ENCODE results near the gene POLR1A. TPM values are rescaled to one million over a fixed set of nuclear protein-coding genes. Genes with fewer than 3 reads are reported as not detected.

Gene POLR1A
- total RNA-seq, 1 donor from 2014 or later: 61.6 TPM

DNA sequence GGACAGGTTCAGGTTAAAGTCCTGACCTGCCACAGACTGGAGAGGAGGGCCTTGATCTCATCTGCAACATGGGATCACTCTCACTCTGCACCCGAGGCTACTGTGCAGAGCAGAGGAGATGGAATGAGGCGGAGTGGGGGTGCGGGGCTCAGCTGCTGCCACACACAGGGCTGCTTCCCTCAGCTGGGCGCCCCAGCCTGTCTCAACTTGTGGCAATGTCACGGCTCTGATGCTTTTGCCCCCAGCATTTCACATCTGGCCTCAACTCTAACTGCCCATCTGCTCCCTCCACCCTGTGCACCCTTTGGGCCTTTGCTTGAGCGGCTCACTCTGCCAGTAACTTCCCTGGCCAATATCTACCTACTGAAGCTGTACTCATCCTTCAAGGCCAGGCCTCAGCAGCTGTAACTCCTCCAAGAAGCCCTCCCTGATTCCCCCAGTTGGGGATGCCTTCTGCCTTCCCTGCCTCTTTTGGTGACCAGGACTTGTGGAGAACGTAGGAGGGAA is 70.3 kb downstream of the POLR1A start:
- no peak for TF ChIP-seq CTCF (IDR thresholded peaks at IDR 0.05; ENCODE audit: unreplicated experiment)
- Mint-ChIP-seq H3K9me3 (no peaks in the 10 kb centered on the region), H3K36me3 (peaks cover 35% of the 10 kb centered on the region), H3K4me3 (no peak overlapping the region), H3K4me1 (peaks cover 11% of the 10 kb centered on the region), H3K27me3 (ENCODE audit: low read depth) (no peaks in the 10 kb centered on the region), H3K27ac (no peak overlapping the region)
- no peak for DNase-seq (ENCODE audit: low spot score in 2 of 2, unreplicated experiment in 2 of 2)

- DNase-seq (ENCODE audit: low spot score in 2 of 2, unreplicated experiment in 2 of 2): no peak
- Mint-ChIP-seq H3K36me3 (peaks cover 40% of the 10 kb centered on the region), H3K27ac (no peak overlapping the region), H3K9me3 (no peaks in the 10 kb centered on the region), H3K4me1 (peaks cover 11% of the 10 kb centered on the region), H3K27me3 (ENCODE audit: low read depth) (no peaks in the 10 kb centered on the region), H3K4me3 (no peak overlapping the region)
- no peak for TF ChIP-seq CTCF (IDR thresholded peaks at IDR 0.05; ENCODE audit: unreplicated experiment)
Measured at GRCh38 chr2:86033751-86034692, 71.7 kb downstream of the POLR1A start.

DNA sequence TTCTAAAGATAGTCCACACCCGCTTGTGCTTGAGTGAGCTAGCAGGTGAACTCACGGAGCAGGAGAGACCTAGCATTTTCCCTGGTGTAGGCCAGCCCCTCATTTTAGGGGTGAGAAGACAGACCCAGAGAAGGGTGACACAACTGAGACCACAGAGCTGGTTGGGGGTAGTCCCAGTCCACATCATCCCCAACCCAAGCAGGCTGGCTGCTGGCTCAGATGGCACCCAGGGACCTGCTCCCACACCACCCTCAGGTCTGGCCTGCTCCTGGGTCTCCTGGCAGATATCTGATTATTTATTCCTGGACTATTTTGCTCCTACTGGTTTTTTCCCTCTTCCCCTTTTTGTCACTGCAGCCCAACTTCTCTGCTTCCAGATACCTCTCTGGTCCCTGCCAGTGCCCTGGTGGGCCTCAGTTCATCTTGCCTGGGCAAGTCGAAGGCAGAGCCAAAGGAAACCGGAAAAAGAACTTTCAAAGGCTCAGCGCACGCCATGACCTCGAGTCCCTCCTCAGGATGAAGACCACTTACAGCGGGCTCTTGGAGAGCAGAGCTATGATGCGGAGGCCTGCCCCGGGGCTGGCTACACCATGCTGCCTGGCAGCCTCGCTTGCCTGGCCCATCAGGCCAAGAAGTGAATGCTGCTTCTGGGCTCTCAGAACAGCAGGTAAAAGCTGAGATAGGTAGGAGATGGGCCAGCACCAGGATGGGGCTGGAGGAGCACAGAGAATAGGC is 72.7 kb downstream of the POLR1A start:
- Mint-ChIP-seq H3K4me1 (peaks cover 11% of the 10 kb centered on the region), H3K4me3 (no peak overlapping the region), H3K27me3 (ENCODE audit: low read depth) (no peaks in the 10 kb centered on the region), H3K27ac (no peak overlapping the region), H3K9me3 (no peaks in the 10 kb centered on the region), H3K36me3 (peaks cover 46% of the 10 kb centered on the region)
- TF ChIP-seq CTCF (IDR thresholded peaks at IDR 0.05; ENCODE audit: unreplicated experiment): no peak
- DNase-seq (ENCODE audit: low spot score in 2 of 2, unreplicated experiment in 2 of 2): no peak

GRCh38 chr2:86031606-86032005 is 74.1 kb downstream of the POLR1A start:
- no peak for DNase-seq (ENCODE audit: low spot score in 2 of 2, unreplicated experiment in 2 of 2)
- H3K27me3 Mint-ChIP-seq (ENCODE audit: low read depth): no peaks in the 10 kb centered on the region
- no peak overlapping the region for H3K27ac Mint-ChIP-seq
- no peak overlapping the region for H3K4me3 Mint-ChIP-seq
- no peak for TF ChIP-seq CTCF (IDR thresholded peaks at IDR 0.05; ENCODE audit: unreplicated experiment)
- H3K36me3 Mint-ChIP-seq: peaks cover 52% of the 10 kb centered on the region
- peaks cover 8% of the 10 kb centered on the region for H3K4me1 Mint-ChIP-seq
- H3K9me3 Mint-ChIP-seq: no peaks in the 10 kb centered on the region

DNA sequence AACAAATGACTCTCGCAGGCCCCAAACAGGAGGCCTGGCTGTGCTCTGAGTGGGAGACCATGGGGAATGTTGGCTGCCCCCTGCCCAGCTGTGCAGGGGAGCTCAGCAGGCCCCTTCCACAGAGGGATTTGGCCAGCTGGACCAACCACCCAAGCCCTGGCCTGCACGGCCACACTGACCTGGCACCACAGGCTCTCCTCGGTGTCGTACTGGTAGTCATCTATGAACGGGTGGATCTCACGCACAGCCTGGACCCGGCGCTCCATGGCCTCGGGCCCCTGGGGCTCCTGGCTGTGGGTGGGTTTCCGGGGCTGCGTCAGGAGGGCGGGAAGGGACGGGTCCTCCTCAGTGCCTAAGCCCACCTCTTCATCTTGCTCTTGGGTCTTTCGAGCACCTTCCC is 74.5 kb downstream of the POLR1A start:
- H3K27me3 Mint-ChIP-seq (ENCODE audit: low read depth): no peaks in the 10 kb centered on the region
- no peak overlapping the region for H3K27ac Mint-ChIP-seq
- no peak for TF ChIP-seq CTCF (IDR thresholded peaks at IDR 0.05; ENCODE audit: unreplicated experiment)
- no peak for DNase-seq (ENCODE audit: low spot score in 2 of 2, unreplicated experiment in 2 of 2)
- H3K9me3 Mint-ChIP-seq: no peaks in the 10 kb centered on the region
- no peak overlapping the region for H3K4me3 Mint-ChIP-seq
- H3K36me3 Mint-ChIP-seq: peaks cover 55% of the 10 kb centered on the region
- H3K4me1 Mint-ChIP-seq: peaks cover 4% of the 10 kb centered on the region

All from mesothelial cell of epicardium (in vitro differentiated cells).